GM12891 (cell line): ENCODE data around the gene SCAPER.

Experiments used
- DNase-seq: peaks from one replicate; pipeline ENCODE4 v3.0.0; 2011; ENCODE audit warnings: low spot score; ENCODE audit not compliant: insufficient read length
- FAIRE-seq: peaks from 2 replicates; lab custom pipeline; 2011; peaks lifted over from hg19 to GRCh38; lab: Jason Lieb, UNC
- PAX5 ChIP-seq: IDR thresholded peaks from 2 replicates; pipeline ENCODE4 v1.6.1; 2011; ENCODE audit warnings: low read length, moderate library complexity, mild to moderate bottlenecking; ENCODE audit not compliant: insufficient read depth, severe bottlenecking
- POLR2A ChIP-seq: IDR thresholded peaks from 2 replicates; pipeline ENCODE4 v1.6.1; 2011; ENCODE audit warnings: low read depth, low read length, control low read depth
- POLR2AphosphoS5 ChIP-seq: IDR thresholded peaks from 2 replicates; pipeline ENCODE4 v1.6.1; 2011; ENCODE audit warnings: low read depth, low read length, control low read depth
- POU2F2 ChIP-seq: IDR thresholded peaks from 2 replicates; pipeline ENCODE4 v1.6.1; 2011; ENCODE audit warnings: low read depth, mild to moderate bottlenecking, control low read depth, low read length, moderate library complexity
- SPI1 ChIP-seq: IDR thresholded peaks from 2 replicates; pipeline ENCODE4 v1.6.1; 2011; ENCODE audit warnings: low read depth, low read length, control low read depth
- TAF1 ChIP-seq: IDR thresholded peaks from 2 replicates; pipeline ENCODE4 v1.6.1; 2011; ENCODE audit warnings: low read depth, low read length, control low read depth

The SCAPER gene

DNA sequence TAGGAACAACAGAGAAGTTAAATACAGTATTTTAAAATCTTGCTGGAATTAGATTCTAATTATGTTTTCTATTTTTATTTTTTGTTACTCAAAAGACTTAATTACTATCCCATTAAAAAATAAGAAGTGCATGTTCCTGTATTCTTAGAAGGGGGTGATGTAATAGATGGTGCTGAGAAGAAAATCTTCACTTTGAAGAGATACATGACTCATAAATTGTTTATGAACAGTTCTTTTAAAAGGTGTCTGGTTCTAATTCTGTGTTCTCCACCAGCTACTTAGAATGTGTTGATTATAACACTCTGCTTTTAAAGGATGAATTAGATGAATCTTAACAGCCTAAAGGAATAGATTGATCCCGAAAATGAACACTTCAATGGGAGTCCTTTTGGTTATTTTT is 34.6 kb upstream of the SCAPER start:
- DNase-seq (no peak), FAIRE-seq (no peak)
- TF ChIP-seq PAX5: no peak
- TF ChIP-seq SPI1: no peak
- TF ChIP-seq POU2F2: no peak
- TF ChIP-seq POLR2AphosphoS5: no peak
- TF ChIP-seq TAF1: no peak
- TF ChIP-seq POLR2A: no peak

DNA sequence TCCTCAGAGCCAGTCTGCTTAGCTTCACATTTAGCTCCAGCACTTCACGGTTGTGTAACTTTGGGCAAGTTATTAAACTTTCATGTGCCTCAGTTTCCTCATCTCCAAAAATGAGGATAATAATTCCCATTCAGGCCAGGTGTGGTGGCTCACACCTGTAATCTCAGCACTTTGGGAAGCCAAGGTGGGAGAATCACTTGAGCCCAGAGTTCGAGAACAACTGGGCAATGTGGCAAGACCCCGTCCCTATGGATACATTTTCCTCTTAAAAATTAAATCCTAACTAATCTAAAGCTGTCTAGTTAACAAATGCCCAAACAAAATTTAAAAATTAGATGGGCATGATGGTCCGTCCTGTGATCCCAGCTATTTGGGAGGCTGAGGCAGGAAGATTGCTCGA is 33.6 kb upstream of the SCAPER start:
- DNase-seq: no peak
- no peak for TF ChIP-seq POLR2A
- TF ChIP-seq SPI1: no peak
- TF ChIP-seq TAF1: no peak
- no peak for TF ChIP-seq POLR2AphosphoS5
- no peak for TF ChIP-seq PAX5
- no peak for TF ChIP-seq POU2F2
- FAIRE-seq: no peak

DNA sequence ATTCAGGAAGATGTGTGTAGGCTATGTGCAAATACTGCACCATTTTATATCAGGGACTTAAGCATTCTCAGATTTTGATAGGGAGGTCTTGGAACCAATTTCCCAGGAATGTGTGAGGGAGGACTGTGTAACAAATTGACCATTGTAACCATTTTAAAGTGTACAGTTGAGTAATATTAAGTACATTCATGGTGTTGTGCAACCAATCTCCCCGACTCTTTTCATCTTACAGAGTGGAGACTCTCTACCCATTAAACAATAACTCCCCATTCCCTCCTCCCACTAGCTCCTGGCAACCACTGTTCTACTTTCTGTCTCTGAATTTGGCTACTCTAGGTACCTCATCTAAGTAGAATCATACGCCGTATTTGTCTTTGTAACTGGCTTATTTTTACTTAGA is 31.5 kb upstream of the SCAPER start:
- TF ChIP-seq POLR2A (no peak), POU2F2 (no peak), PAX5 (no peak), POLR2AphosphoS5 (no peak), TAF1 (no peak), SPI1 (no peak)
- no peak for FAIRE-seq
- DNase-seq: no peak

DNA sequence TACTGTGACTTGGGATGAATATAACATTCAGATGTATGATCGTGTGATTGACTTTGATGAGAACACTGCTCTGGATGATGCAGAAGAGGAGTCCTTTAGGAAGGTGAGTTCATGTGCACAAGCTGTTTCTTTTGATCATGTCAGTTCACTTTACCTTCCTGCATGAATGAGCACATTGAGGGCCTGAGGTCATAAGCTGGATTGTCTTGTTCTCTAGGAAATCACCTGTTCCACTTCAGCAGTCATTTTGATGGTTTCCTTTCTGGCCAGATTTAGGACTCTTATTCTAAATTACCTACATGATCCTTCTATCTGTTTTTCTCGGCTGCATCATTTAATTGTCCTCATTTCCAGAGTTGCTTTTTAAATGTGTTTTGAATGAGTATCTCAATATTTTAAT is 30.5 kb upstream of the SCAPER start:
- FAIRE-seq (peak; percentile 91), DNase-seq (no peak)
- TF ChIP-seq POU2F2: 0 out of 2 replicates have a peak, but pooled peaks have one; percentile 56
- TF ChIP-seq POLR2A: no peak
- no peak for TF ChIP-seq POLR2AphosphoS5
- TF ChIP-seq TAF1: no peak
- peak; percentile 84 for TF ChIP-seq PAX5
- TF ChIP-seq SPI1: no peak

DNA sequence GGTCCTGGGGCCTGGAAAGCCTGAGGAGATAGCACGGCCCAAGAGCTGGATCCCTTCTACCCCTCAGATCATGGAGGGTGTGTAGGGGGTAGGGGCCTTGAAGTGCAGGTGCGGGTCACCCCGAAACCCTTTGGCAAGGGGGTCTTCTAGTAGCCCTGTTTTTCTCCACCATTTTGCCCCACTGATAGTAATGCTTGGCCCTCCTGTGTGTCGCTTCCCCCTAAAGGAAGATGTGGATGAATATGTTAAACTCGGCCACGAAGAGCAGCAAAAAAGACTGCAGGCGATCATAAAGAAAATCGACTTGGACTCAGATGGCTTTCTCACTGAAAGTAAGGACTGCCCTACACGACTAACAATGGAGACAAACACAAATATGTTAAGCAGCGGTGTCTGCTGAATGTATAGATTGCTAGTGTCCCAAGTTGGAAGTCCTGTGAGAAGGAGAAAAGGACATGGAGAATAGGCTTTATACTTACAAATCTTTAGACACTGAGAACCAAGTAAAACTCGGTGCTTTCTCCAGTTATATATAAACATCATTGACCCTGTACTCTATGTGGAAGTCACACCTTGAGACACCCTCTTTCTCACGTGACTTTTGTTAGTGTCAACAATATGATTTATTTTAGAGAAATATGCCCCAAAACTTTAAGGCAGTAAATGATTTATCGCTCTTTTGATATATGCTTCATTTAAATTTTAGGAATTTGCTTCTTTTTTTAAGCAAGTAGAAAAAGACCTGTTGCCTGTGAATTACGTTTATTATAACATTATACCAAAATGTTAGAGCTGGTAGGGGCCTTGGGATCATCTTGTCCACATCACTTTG is 27.2 kb upstream of the SCAPER start:
- no peak for TF ChIP-seq SPI1
- no peak for TF ChIP-seq TAF1
- TF ChIP-seq POLR2A: no peak
- no peak for TF ChIP-seq PAX5
- TF ChIP-seq POLR2AphosphoS5: no peak
- DNase-seq (no peak), FAIRE-seq (peak; percentile 63)

DNA sequence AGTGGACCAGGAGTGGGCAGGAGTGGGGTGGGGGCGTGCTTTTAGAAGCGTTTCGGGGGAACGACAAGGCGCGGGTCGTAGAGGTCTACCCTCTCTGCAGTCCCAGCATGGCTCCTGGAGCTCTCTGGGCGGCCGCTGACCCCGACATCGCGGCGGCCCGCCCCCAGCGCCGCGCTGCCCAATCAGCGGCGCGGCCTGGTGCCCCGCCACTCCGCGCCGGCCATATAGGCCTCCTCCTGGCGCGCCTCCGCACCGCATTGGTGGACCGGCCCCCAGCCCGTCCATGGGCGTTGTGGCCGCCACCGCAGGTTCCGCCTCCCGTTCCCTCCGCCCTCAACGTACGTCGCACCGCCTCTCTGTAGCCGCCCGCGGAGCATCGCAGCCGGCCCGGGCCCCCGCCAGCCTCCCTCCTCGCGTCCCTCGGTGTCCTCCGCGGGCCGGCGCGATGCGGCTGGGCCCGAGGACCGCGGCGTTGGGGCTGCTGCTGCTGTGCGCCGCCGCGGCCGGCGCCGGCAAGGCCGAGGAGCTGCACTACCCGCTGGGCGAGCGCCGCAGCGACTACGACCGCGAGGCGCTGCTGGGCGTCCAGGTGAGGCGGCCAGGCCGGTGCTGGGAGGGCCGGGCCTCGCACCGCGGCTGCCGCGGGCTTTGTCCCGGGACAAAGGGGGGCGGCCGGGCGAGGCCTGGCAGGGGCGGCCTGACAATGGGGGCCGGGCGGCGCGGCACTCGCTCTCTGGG is 26.4 kb upstream of the SCAPER start, which contains the start of gene RCN2:
Gene RCN2, plus strand, starts transcription at position 353 of the 738 bp plus-strand sequence. Its CDS starts 93 bp downstream, at position 446.
- peak; percentile 100 for FAIRE-seq
- peak; percentile 82 for DNase-seq
- TF ChIP-seq POLR2AphosphoS5 (peak; percentile 72), SPI1 (no peak), POLR2A (peak; percentile 81), PAX5 (no peak), TAF1 (peak; percentile 33), POU2F2 (0 out of 2 replicates have a peak, but pooled peaks have one; percentile 11)

DNA sequence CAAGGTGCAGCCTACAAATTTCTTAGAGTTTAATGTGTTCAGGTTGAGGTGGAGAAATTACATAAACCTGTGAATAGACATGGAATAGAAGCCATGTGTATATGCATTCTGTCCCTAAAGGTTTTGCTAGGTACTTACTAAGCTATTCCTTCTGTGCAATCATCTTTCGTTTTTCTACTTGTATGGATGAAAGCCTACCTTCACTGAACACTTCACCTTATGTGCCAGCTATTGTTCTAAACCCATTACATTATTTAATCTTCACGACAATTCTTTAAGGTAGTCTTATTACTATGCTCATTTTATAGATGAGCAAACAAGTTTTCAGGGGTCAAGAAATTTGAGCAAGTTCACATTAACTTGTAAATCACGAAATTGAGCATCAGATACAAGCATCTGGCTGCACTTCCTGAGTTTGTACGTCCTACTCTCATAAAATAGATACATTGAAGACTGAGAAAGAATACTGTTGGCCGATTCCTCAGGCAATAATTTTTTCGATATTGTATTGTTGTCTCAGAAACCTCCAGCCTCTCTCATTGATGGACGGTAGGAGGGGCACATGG is 25.8 kb upstream of the SCAPER start:
- TF ChIP-seq SPI1 (no peak), POU2F2 (no peak), POLR2A (no peak), TAF1 (no peak), POLR2AphosphoS5 (no peak), PAX5 (no peak)
- FAIRE-seq (peak; percentile 20), DNase-seq (no peak)

GRCh38 chr15:76929011-76929760 is 24.0 kb upstream of the SCAPER start:
- DNase-seq (no peak), FAIRE-seq (no peak)
- no peak for TF ChIP-seq POLR2AphosphoS5
- no peak for TF ChIP-seq TAF1
- TF ChIP-seq SPI1: no peak; the same call in 1 of the 2 replicates
- TF ChIP-seq POU2F2: no peak
- TF ChIP-seq PAX5: no peak
- TF ChIP-seq POLR2A: no peak

DNA sequence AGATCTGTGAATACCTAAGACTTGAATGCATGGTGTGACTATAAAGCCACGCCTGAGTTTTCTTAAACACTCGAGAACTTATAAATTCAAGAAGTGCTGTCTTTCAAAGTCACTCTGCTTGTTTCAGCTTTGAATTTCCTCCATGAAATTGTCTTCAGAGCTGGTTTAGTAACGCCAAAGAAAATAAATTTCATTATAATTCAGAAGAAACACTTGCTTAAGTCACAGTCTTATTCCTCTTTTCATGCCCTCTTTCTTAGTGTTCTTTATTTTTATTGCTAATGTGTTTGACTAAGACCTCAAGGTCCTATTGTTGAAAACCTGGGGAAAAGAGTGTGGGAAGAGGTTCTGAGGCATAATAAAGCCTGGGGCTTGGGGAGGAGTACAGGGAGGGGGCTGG is 23.1 kb upstream of the SCAPER start:
- TF ChIP-seq POU2F2: no peak
- no peak for TF ChIP-seq POLR2A
- DNase-seq (no peak), FAIRE-seq (no peak)
